Trophoblast cell (in vitro differentiated cells and primary cell): ENCODE measurements around the gene TBC1D17.

Experiments used
- DNase-seq, 2 donors: peaks; one replicate each; pipeline ENCODE4 v3.0.0-alpha.2; 2016
- H2AFZ ChIP-seq: 2 replicates; pipeline ENCODE4 v1.6.1; 2013; ENCODE audit warnings: low read length, moderate library complexity, mild to moderate bottlenecking; ENCODE audit not compliant: insufficient read depth, poor library complexity
- H2AK5ac ChIP-seq: 2 replicates; pipeline ENCODE4 v1.6.1; 2013; ENCODE audit warnings: mild to moderate bottlenecking, low read length
- H2BK120ac ChIP-seq: 2 replicates; pipeline ENCODE4 v1.6.1; 2013; ENCODE audit warnings: low read length, mild to moderate bottlenecking, moderate library complexity; ENCODE audit not compliant: insufficient read depth, poor library complexity
- H2BK12ac ChIP-seq: 2 replicates; pipeline ENCODE4 v1.6.1; 2013; ENCODE audit warnings: mild to moderate bottlenecking, low read length, moderate library complexity
- H2BK5ac ChIP-seq: 2 replicates; pipeline ENCODE4 v1.6.1; 2013; ENCODE audit warnings: low read length, low read depth, moderate library complexity, mild to moderate bottlenecking; ENCODE audit not compliant: poor library complexity
- H3K14ac ChIP-seq: 2 replicates; pipeline ENCODE4 v1.6.1; 2013; ENCODE audit warnings: mild to moderate bottlenecking, low read length
- H3K18ac ChIP-seq: 2 replicates; pipeline ENCODE4 v1.6.1; 2013; ENCODE audit warnings: mild to moderate bottlenecking, low read length
- H3K23ac ChIP-seq: 2 replicates; pipeline ENCODE4 v1.6.1; 2013; ENCODE audit warnings: low read length
- H3K27ac ChIP-seq: 2 replicates; pipeline ENCODE4 v1.5.1; 2013; ENCODE audit warnings: low read depth, mild to moderate bottlenecking, inconsistent platforms, low read length, moderate library complexity
- H3K27me3 ChIP-seq: 2 replicates; pipeline ENCODE4 v1.6.1; 2013; ENCODE audit warnings: inconsistent platforms, mild to moderate bottlenecking, low read length, moderate library complexity; ENCODE audit not compliant: insufficient read depth
- H3K36me3 ChIP-seq, 2 experiments: 1 replicate in 1 of 2; 2 replicates in 1 of 2; pipeline ENCODE4 v1.6.1; 2013; ENCODE audit warnings: low read length in 2 of 2, mild to moderate bottlenecking in 2 of 2, moderate library complexity in 1 of 2; ENCODE audit not compliant: insufficient read depth in 2 of 2, control insufficient read depth in 1 of 2
- H3K4ac ChIP-seq: 2 replicates; pipeline ENCODE4 v1.6.1; 2013; ENCODE audit warnings: low read depth, mild to moderate bottlenecking, low read length, moderate library complexity
- H3K4me1 ChIP-seq, 2 experiments: 1 replicate in 1 of 2; 2 replicates in 1 of 2; pipeline ENCODE4 v1.6.1; 2013; ENCODE audit warnings: low read length in 2 of 2, mild to moderate bottlenecking in 2 of 2, moderate library complexity in 1 of 2; ENCODE audit not compliant: insufficient read depth in 2 of 2, control insufficient read depth in 1 of 2
- H3K4me2 ChIP-seq: 2 replicates; pipeline ENCODE4 v1.6.1; 2013; ENCODE audit warnings: inconsistent platforms, mild to moderate bottlenecking, low read length, moderate library complexity
- H3K4me3 ChIP-seq: 2 replicates; pipeline ENCODE4 v1.5.1; 2013; ENCODE audit warnings: mild to moderate bottlenecking, low read depth, low read length, inconsistent platforms
- H3K79me1 ChIP-seq: one replicate; pipeline ENCODE4 v1.6.1; 2013; ENCODE audit warnings: low read length
- H3K79me2 ChIP-seq: 2 replicates; pipeline ENCODE4 v1.6.1; 2013; ENCODE audit warnings: low read length, mild to moderate bottlenecking; ENCODE audit not compliant: control insufficient read depth, insufficient read depth, poor library complexity
- H3K9ac ChIP-seq: 2 replicates; pipeline ENCODE4 v1.6.1; 2013; ENCODE audit warnings: mild to moderate bottlenecking, low read length
- H3K9me3 ChIP-seq: 2 replicates; pipeline ENCODE4 v1.6.1; 2013; ENCODE audit warnings: low read depth, mild to moderate bottlenecking, control low read depth, inconsistent platforms, low read length; ENCODE audit not compliant: insufficient read depth
- H4K12ac ChIP-seq: 2 replicates; pipeline ENCODE4 v1.6.1; 2013; ENCODE audit warnings: low read depth, mild to moderate bottlenecking, low read length, moderate library complexity
- H4K8ac ChIP-seq: 2 replicates; pipeline ENCODE4 v1.6.1; 2013; ENCODE audit warnings: low read depth, mild to moderate bottlenecking, low read length, moderate library complexity
- H4K91ac ChIP-seq: one replicate; pipeline ENCODE4 v1.6.1; 2013; ENCODE audit warnings: low read depth, mild to moderate bottlenecking, low read length, moderate library complexity
- WGBS: extraction: QIAGEN DNeasy Blood & Tissue Kit; methylation state at CpG from one replicate; pipeline ENCODE4 v1.1.7; 2013; ENCODE audit warnings: missing lambda C conversion rate; ENCODE audit not compliant: insufficient read length, insufficient coverage; ENCODE audit errors: extremely low coverage; 5-methylcytosine and 5-hydroxymethylcytosine counted together

The TBC1D17 gene

GRCh38 chr19:49929611-49930482, 52.3 kb downstream of the TBC1D17 start:
- no peak overlapping the region for H2BK5ac ChIP-seq
- no peak overlapping the region for H3K4ac ChIP-seq
- peak overlapping the region; percentile 97 for H4K8ac ChIP-seq
- H3K4me2 ChIP-seq: peak overlapping the region; percentile 85
- H3K4me1 ChIP-seq: peaks cover 6 to 8% of the 10 kb centered on the region in 2 experiments
- no peaks in the 10 kb centered on the region for H3K27me3 ChIP-seq
- H3K23ac ChIP-seq: no peak overlapping the region
- peak overlapping the region; percentile 51 for H3K14ac ChIP-seq
- H2BK120ac ChIP-seq: peak overlapping the region; percentile 73
- H3K9me3 ChIP-seq: peaks cover 3% of the 10 kb centered on the region
- H3K9ac ChIP-seq: peak overlapping the region; percentile 86
- peak overlapping the region; percentile 95 for H2AFZ ChIP-seq
- peak overlapping the region; percentile 56 for H3K18ac ChIP-seq
- peak overlapping the region; percentile 90 for H3K27ac ChIP-seq
- H2AK5ac ChIP-seq: no peak overlapping the region
- H4K12ac ChIP-seq: peak overlapping the region; percentile 55
- no CpG with 5 or more reads among the region's 43 CpGs for WGBS
- peaks cover 11% of the 10 kb centered on the region for H3K79me1 ChIP-seq
- no peak overlapping the region for H2BK12ac ChIP-seq
- DNase-seq: peak; percentile 84 to 92
- H3K4me3 ChIP-seq: peak overlapping the region; percentile 90
- H3K79me2 ChIP-seq: peaks cover 15% of the 10 kb centered on the region
- peaks cover 18 to 19% of the 10 kb centered on the region in 2 experiments for H3K36me3 ChIP-seq
- H4K91ac ChIP-seq: peak overlapping the region; percentile 98

- Histone ChIP-seq H3K79me2 (peaks cover 15% of the 10 kb centered on the region), H3K23ac (no peak overlapping the region), H3K36me3 (peaks cover 16 to 19% of the 10 kb centered on the region in 2 experiments), H3K79me1 (peaks cover 11% of the 10 kb centered on the region), H3K4ac (no peak overlapping the region), H3K4me1 (peaks cover 6 to 8% of the 10 kb centered on the region in 2 experiments), H3K4me2 (no peak overlapping the region), H3K4me3 (no peak overlapping the region), H2AFZ (peak overlapping the region; percentile 6), H4K12ac (no peak overlapping the region), H3K27ac (no peak overlapping the region), H2BK120ac (no peak overlapping the region), H3K18ac (no peak overlapping the region), H3K27me3 (no peaks in the 10 kb centered on the region), H4K8ac (no peak overlapping the region), H3K14ac (no peak overlapping the region), H3K9me3 (peaks cover 3% of the 10 kb centered on the region), H2BK12ac (no peak overlapping the region), H2AK5ac (no peak overlapping the region), H4K91ac (no peak overlapping the region), H2BK5ac (no peak overlapping the region), H3K9ac (no peak overlapping the region)
- DNase-seq: peak in 1 of 2 donors; percentile 19
- WGBS: no CpG with 5 or more reads among the region's 15 CpGs
These were observed 53.0 kb downstream of the TBC1D17 start for GRCh38 chr19:49930483-49931011.

GRCh38 chr19:49931293-49932040, 54.0 kb downstream of the TBC1D17 start:
- peaks cover 3% of the 10 kb centered on the region for H3K9me3 ChIP-seq
- no peak overlapping the region for H3K27ac ChIP-seq
- H2BK120ac ChIP-seq: no peak overlapping the region
- no peak overlapping the region for H3K18ac ChIP-seq
- no peak overlapping the region for H2BK5ac ChIP-seq
- no peak overlapping the region for H2AK5ac ChIP-seq
- peaks cover 16 to 17% of the 10 kb centered on the region in 2 experiments for H3K36me3 ChIP-seq
- peaks cover 15% of the 10 kb centered on the region for H3K79me2 ChIP-seq
- H3K79me1 ChIP-seq: peaks cover 11% of the 10 kb centered on the region
- no peak overlapping the region for H3K4ac ChIP-seq
- no peak overlapping the region for H3K4me3 ChIP-seq
- no peaks in the 10 kb centered on the region for H3K27me3 ChIP-seq
- no peak overlapping the region for H4K8ac ChIP-seq
- peaks cover 6 to 8% of the 10 kb centered on the region in 2 experiments for H3K4me1 ChIP-seq
- no peak overlapping the region for H4K91ac ChIP-seq
- H3K9ac ChIP-seq: no peak overlapping the region
- H3K23ac ChIP-seq: no peak overlapping the region
- H3K4me2 ChIP-seq: no peak overlapping the region
- DNase-seq: no peak
- no peak overlapping the region for H3K14ac ChIP-seq
- no peak overlapping the region for H2AFZ ChIP-seq
- H2BK12ac ChIP-seq: no peak overlapping the region
- H4K12ac ChIP-seq: no peak overlapping the region
- no CpG with 5 or more reads among the region's 7 CpGs for WGBS

- Histone ChIP-seq H3K9ac (no peak overlapping the region), H3K14ac (no peak overlapping the region), H2BK5ac (no peak overlapping the region), H3K4me1 (peaks cover 6 to 8% of the 10 kb centered on the region in 2 experiments), H3K79me1 (peaks cover 11% of the 10 kb centered on the region), H4K8ac (no peak overlapping the region), H3K23ac (no peak overlapping the region), H3K9me3 (peaks cover 3% of the 10 kb centered on the region), H3K27me3 (no peaks in the 10 kb centered on the region), H2BK12ac (no peak overlapping the region), H3K27ac (no peak overlapping the region), H3K4me2 (no peak overlapping the region), H2AFZ (no peak overlapping the region), H3K18ac (no peak overlapping the region), H3K4ac (no peak overlapping the region), H3K36me3 (peaks cover 10 to 13% of the 10 kb centered on the region in 2 experiments), H4K91ac (no peak overlapping the region), H2AK5ac (no peak overlapping the region), H4K12ac (no peak overlapping the region), H3K79me2 (peaks cover 15% of the 10 kb centered on the region), H2BK120ac (no peak overlapping the region), H3K4me3 (no peak overlapping the region)
- 100% methylated on average over 1 of the region's 5 CpGs for WGBS
- DNase-seq: peak; percentile 20 to 32
These were observed 54.5 kb downstream of the TBC1D17 start for GRCh38 chr19:49932041-49932451.
